Measurements from ENCODE around the gene CCDC9.
"Not testable (repeated sequence)": the region's sequence is repeated elsewhere in the genome, so short reads cannot be mapped to it uniquely, and the experiment has no call there.

Gene CCDC9

GRCh38 chr19:47232422-47233211 lies 23.7 kb upstream of the CCDC9 start:
- DNase-seq (ENCODE audit: low read depth in 2 of 2): no peak

- DNase-seq (ENCODE audit: low read depth in 2 of 2): no peak
Observed at GRCh38 chr19:47236072-47236675, 20.2 kb upstream of the CCDC9 start.

GRCh38 chr19:47239152-47239551 lies 17.2 kb upstream of the CCDC9 start:
- DNase-seq (ENCODE audit: low read depth in 2 of 2): no peak

- no peak for DNase-seq (ENCODE audit: low read depth in 2 of 2)
Observed at GRCh38 chr19:47239610-47240296, 16.6 kb upstream of the CCDC9 start.

GRCh38 chr19:47240556-47240955 lies 15.8 kb upstream of the CCDC9 start:
- no peak for DNase-seq (ENCODE audit: low read depth in 2 of 2)

GRCh38 chr19:47240996-47241918 lies 15.1 kb upstream of the CCDC9 start:
- DNase-seq (ENCODE audit: low read depth in 2 of 2): peak; percentile 81 to 82

- no peak for DNase-seq (ENCODE audit: low read depth in 2 of 2)
Observed at GRCh38 chr19:47241919-47242577, 14.3 kb upstream of the CCDC9 start.

- DNase-seq (ENCODE audit: low read depth in 2 of 2): no peak
Observed at GRCh38 chr19:47243364-47243775, 13.0 kb upstream of the CCDC9 start.

- DNase-seq (ENCODE audit: low read depth in 2 of 2): peak; percentile 86 to 90
Observed at GRCh38 chr19:47243776-47244547, 12.4 kb upstream of the CCDC9 start.

- DNase-seq (ENCODE audit: low read depth in 2 of 2): peak; percentile 72 to 85
Observed at GRCh38 chr19:47247308-47247990, 8.9 kb upstream of the CCDC9 start.

- DNase-seq (ENCODE audit: low read depth in 2 of 2): not testable (repeated sequence)
Observed at GRCh38 chr19:47253016-47253415, 3.3 kb upstream of the CCDC9 start.

GRCh38 chr19:47253467-47253881 lies 2.9 kb upstream of the CCDC9 start:
- DNase-seq (ENCODE audit: low read depth in 2 of 2): no peak

- DNase-seq (ENCODE audit: low read depth in 2 of 2): no peak
Observed at GRCh38 chr19:47253970-47254369, 2.4 kb upstream of the CCDC9 start.

- peak; percentile 100 for DNase-seq (ENCODE audit: low read depth in 2 of 2)
Observed at GRCh38 chr19:47256693-47257410, 527 bp downstream of the CCDC9 start.

- DNase-seq (ENCODE audit: low read depth in 2 of 2): no peak
Observed at GRCh38 chr19:47257411-47258169, 1.3 kb downstream of the CCDC9 start.

- DNase-seq (ENCODE audit: low read depth in 2 of 2): no peak
Observed at GRCh38 chr19:47258434-47258833, 2.1 kb downstream of the CCDC9 start.

- DNase-seq (ENCODE audit: low read depth in 2 of 2): no peak
Observed at GRCh38 chr19:47258895-47259555, 2.7 kb downstream of the CCDC9 start.

- DNase-seq (ENCODE audit: low read depth in 2 of 2): no peak
Observed at GRCh38 chr19:47260476-47260875, 4.2 kb downstream of the CCDC9 start.

Data from stimulated activated CD4-positive, alpha-beta T cell treated with anti-CD3 and anti-CD28 coated beads, Interleukin-4, amount 100 ng/mL, for 48 hours (primary cell).